Heart left ventricle (tissue), 13 donors: ENCODE results near the gene LCNL1.

Experiments
- POLR2A ChIP-seq, 2 donors: fragments of 450-650 bp; IDR thresholded peaks; one replicate each; pipeline ENCODE4 v1.6.1; 2017; ENCODE audit warnings: antibody characterized with exemption in 2 of 2, mild to moderate bottlenecking in 2 of 2, moderate library complexity in 2 of 2
- TF ChIP-seq, protein P1 (sequence below), 12 donors: fragments of 200-600 bp; sonication (generic) in 4 of 12; IDR thresholded peaks; one replicate each; pipeline versions ENCODE4 v1.5.0 to v1.8.0; 2018 to 2022; ENCODE audit warnings: antibody characterized with exemption in 12 of 12, mild to moderate bottlenecking in 5 of 12
- donor health status: ischemic (EF 13 %, LVEDD 7.1; RV severe dilation, severe dysfunction).
- donor health status: DM: no; HTN: yes; CAD: no.
- donor health status: DM: no; HTN: no; CAD: no.
- donor health status: ischemic (EF 25% LVEDD 6.9; RV normal size, moderate dysfunction).
- donor health status: ischemic (EF 25% LVEDD 5.7; RV mildly dilated, moderate dysfunction).
- donor health status: ischemic (EF 35%, LVEDD 5.7; RV mildly dilated, moderate dysfunction).
- donor health status: nonischemic (EF 11% LVEDD 7.7; RV severe dilation, severe dysfunction).
- donor health status: DM: yes; HTN: yes; CAD: no.
- donor health status: PGD.
- donor health status: ischemic (EF 29% LVEDD 5.4; RV normal size, mild dysfunction).
- donor health status: nonischemic (EF 23%, LVEDD 6.1; RV moderate dilation, normal function).

DNA sequence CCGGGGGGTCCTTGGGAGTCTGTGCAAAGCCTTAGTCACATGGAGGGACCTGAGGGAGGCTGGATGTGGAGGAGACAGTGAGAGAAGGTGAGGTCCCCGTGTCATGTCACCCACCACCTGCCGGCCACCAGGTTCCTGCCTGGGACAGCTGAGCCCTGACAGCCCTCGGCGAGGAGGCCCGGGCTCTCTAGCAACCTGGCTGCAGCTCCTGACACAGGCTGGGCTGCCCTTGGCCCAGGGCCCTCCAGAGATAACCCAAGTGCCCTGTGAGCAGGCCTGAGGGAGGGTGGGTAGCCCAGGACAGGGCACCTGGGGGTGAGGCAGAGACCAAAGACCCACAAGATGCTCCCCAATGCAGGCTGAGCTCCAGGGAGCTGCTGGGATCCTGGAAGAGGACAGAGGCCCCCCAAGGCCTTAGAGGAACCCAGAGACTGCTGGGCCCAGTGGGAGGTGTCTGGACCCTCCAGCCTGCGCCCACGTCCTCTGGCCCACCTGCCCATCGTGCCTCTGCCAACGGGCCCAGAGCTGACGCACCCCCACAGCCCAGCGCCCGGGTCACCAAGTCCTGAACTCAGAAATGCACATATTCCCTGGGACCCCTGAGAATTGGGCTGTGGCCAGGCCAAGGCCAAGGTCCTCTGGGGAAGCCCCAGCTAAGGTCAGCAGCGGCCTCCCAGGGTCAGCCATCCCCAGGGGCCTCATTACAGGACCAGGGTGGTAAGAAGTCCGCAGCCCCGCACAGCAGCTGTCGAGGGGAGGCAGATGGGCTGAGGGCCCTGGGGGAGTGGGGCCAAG is 14.3 kb upstream of the LCNL1 start:
- TF ChIP-seq POLR2A (IDR thresholded peaks at IDR 0.05): no peak
- TF ChIP-seq, protein P1, sequence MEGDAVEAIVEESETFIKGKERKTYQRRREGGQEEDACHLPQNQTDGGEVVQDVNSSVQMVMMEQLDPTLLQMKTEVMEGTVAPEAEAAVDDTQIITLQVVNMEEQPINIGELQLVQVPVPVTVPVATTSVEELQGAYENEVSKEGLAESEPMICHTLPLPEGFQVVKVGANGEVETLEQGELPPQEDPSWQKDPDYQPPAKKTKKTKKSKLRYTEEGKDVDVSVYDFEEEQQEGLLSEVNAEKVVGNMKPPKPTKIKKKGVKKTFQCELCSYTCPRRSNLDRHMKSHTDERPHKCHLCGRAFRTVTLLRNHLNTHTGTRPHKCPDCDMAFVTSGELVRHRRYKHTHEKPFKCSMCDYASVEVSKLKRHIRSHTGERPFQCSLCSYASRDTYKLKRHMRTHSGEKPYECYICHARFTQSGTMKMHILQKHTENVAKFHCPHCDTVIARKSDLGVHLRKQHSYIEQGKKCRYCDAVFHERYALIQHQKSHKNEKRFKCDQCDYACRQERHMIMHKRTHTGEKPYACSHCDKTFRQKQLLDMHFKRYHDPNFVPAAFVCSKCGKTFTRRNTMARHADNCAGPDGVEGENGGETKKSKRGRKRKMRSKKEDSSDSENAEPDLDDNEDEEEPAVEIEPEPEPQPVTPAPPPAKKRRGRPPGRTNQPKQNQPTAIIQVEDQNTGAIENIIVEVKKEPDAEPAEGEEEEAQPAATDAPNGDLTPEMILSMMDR (IDR thresholded peaks at IDR 0.05): no peak
